Gastroesophageal sphincter (tissue), 4 donors: ENCODE data around the gene CDK18. TPM values are rescaled to one million over a fixed set of nuclear protein-coding genes. Genes with fewer than 3 reads are reported as not detected.

ENCODE experiments used
- ATAC-seq: fragments of 150-250 bp; one replicate; pipeline ENCODE4 v1.9.1; 2016; ENCODE audit warnings: mild to moderate bottlenecking, moderate library complexity
- H3K27ac ChIP-seq, 4 donors: fragments of 200-600 bp; sonication (generic) in 3 of 4; 1 replicate in 3 of 4; 2 replicates in 1 of 4; pipeline ENCODE4 v1.5.1; 2016 to 2019
- H3K27me3 ChIP-seq: fragments of 200-600 bp; sonication (generic); one replicate; pipeline ENCODE4 v1.5.1; 2019
- H3K36me3 ChIP-seq, 2 donors: fragments of 200-600 bp; sonication (generic); one replicate each; pipeline ENCODE4 v1.5.1; 2019; ENCODE audit warnings: control low read depth in 1 of 2
- H3K4me1 ChIP-seq, 3 donors: fragments of 200-600 bp; sonication (generic); 1 replicate in 2 of 3; 2 replicates in 1 of 3; pipeline ENCODE4 v1.5.1; 2016 to 2019; ENCODE audit warnings: control low read depth in 2 of 3
- H3K4me3 ChIP-seq, 2 donors: fragments of 200-600 bp; sonication (generic); one replicate each; pipeline ENCODE4 v1.5.1; 2019; ENCODE audit warnings: mild to moderate bottlenecking in 1 of 2, moderate library complexity in 1 of 2
- H3K9me3 ChIP-seq, 3 donors: fragments of 200-600 bp; sonication (generic); one replicate each; pipeline ENCODE4 v1.5.1; 2017 to 2019; ENCODE audit warnings: control low read depth in 2 of 3
- EP300 ChIP-seq: sonication (generic); formaldehyde crosslinking; IDR thresholded peaks from one replicate; pipeline ENCODE4 v1.6.1; 2017; ENCODE audit warnings: antibody characterized with exemption, mild to moderate bottlenecking
- POLR2A ChIP-seq, 2 donors: fragments of 450-650 bp; IDR thresholded peaks; one replicate each; pipeline ENCODE4 v1.6.1; 2017; ENCODE audit warnings: antibody characterized with exemption in 2 of 2, mild to moderate bottlenecking in 2 of 2, moderate library complexity in 1 of 2
- POLR2AphosphoS5 ChIP-seq: sonication (generic); formaldehyde crosslinking; IDR thresholded peaks from one replicate; pipeline ENCODE4 v1.6.1; 2017; ENCODE audit warnings: antibody characterized with exemption
- WGBS, 2 donors: methylation state at CpG; one replicate each; pipeline ENCODE4 v1.1.5; 2018; ENCODE audit warnings: low coverage in 1 of 2; 5-methylcytosine and 5-hydroxymethylcytosine counted together
- total RNA-seq, 4 donors: library from RNA; depleted of rRNA; stranded (reverse); fragments of >200 nt; gene quantifications; one replicate each; pipeline ENCODE4 v1.1.0, GENCODE V29; 2016
- TF ChIP-seq, protein P1 (sequence below), 4 experiments: fragments of 200-600 bp in 2 of 4; fragments of 450-650 bp in 2 of 4; sonication (generic) in 1 of 4; IDR thresholded peaks; one replicate each; pipeline ENCODE4 v1.5.1; 2017 to 2019; ENCODE audit warnings: antibody characterized with exemption in 4 of 4, mild to moderate bottlenecking in 2 of 4, moderate library complexity in 2 of 4

Gene CDK18
- total RNA-seq, 4 donors from 2014 or later: 5.1 to 13.7 (median 6.3) TPM

DNA sequence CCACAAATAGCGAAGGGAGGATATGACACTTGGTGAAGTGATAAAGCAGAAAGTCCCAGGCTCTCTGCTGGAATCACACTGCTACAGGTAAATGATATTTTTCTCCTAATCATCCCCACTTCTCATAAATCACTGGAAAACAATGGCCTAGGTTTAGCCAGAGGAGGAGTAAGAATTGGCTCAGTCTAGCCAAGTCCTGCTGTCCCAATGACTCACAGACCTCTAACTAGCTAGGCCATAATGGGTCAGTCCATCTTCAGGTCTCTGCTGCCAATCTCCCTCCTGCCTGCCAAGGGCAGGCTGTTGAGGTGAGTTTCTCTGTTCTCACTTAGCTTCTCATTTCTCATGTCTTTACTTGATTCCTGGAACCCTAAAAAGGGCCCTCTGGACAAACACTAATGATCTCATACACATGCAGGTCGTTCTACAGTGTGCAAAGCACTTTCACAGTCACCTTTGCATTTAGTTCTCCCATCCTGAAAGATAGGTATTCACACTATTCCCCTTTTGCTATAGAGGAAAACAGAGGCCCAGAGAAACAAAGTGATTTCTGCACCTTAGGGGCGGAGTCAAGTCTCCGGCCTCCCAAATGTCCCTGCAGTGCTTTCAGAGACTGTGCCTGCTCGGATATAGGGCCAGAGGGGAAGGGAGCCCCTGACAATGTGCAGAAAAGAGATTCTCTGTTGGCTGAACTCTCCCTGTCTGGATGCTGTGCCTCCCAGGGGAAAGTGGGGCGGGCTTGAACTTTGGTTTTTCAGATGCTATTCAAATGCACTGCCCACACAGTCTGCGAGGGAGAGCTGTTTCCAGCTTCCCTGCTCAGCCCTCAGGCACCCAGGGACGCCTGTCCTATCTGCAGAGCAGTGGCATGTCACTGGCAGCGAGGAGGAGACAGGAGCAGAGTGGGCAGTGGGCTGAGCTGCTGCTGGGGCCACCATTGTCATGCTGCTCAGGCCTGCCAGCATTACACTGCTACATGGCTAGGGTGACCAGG lies 3.9 kb upstream of the CDK18 start:
- Histone ChIP-seq H3K4me3 (no peak overlapping the region), H3K27ac (no peak overlapping the region), H3K27me3 (no peaks in the 10 kb centered on the region), H3K36me3 (no peaks in the 10 kb centered on the region), H3K4me1 (peaks cover 0 to 27% (median 6%) of the 10 kb centered on the region in 3 donors), H3K9me3 (no peaks in the 10 kb centered on the region)
- WGBS, 2 donors: 61 to 71% methylated on average over 4 to 5 of the region's 9 CpGs
- ATAC-seq: no peak
- TF ChIP-seq EP300: no peak
- TF ChIP-seq POLR2AphosphoS5: no peak
- no peak for TF ChIP-seq POLR2A (IDR thresholded peaks at IDR 0.05)
- TF ChIP-seq, protein P1, sequence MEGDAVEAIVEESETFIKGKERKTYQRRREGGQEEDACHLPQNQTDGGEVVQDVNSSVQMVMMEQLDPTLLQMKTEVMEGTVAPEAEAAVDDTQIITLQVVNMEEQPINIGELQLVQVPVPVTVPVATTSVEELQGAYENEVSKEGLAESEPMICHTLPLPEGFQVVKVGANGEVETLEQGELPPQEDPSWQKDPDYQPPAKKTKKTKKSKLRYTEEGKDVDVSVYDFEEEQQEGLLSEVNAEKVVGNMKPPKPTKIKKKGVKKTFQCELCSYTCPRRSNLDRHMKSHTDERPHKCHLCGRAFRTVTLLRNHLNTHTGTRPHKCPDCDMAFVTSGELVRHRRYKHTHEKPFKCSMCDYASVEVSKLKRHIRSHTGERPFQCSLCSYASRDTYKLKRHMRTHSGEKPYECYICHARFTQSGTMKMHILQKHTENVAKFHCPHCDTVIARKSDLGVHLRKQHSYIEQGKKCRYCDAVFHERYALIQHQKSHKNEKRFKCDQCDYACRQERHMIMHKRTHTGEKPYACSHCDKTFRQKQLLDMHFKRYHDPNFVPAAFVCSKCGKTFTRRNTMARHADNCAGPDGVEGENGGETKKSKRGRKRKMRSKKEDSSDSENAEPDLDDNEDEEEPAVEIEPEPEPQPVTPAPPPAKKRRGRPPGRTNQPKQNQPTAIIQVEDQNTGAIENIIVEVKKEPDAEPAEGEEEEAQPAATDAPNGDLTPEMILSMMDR (IDR thresholded peaks at IDR 0.05): no peak

DNA sequence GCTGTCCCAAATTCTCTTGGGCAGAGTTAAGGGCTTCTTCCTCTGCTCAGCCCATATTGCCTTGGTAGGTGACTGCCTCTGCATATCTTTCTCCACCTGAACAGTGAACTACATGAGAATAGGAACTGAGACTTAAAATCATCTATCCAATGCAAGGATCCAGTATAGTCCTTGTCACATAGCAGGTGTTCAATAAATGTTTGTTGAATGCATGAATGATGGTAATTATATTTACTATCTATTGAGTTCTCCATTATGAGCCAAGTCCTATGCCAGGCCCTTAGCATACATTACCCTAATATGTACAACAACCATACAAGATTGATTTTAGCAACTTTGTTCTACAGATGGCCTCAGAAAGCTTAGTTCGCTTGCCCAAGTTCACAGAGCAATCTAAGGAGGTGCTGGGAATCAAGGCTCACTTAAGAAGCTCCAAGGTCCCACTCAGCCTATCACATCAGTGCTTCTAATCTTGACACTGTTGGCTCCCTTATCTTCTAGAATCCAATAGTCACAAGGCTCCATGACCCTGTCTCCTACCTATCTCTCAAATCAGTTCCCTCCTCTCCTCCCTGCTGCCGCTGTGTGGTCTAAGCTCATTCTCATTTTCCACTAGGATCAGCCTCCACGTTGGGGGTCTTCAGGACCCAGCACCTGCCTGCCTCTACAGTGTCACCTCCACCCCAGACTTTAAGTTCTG lies 2.2 kb upstream of the CDK18 start:
- Histone ChIP-seq H3K9me3 (no peaks in the 10 kb centered on the region), H3K4me1 (peaks cover 0 to 34% (median 13%) of the 10 kb centered on the region in 3 donors), H3K36me3 (no peaks in the 10 kb centered on the region), H3K27me3 (no peaks in the 10 kb centered on the region), H3K4me3 (no peak overlapping the region), H3K27ac (no peak overlapping the region)
- ATAC-seq: no peak
- 78 to 92% methylated on average over 3 of the region's 3 CpGs for WGBS, 2 donors
- TF ChIP-seq EP300 (no peak), POLR2AphosphoS5 (no peak), POLR2A (IDR thresholded peaks at IDR 0.05) (no peak)
- TF ChIP-seq, protein P1 (IDR thresholded peaks at IDR 0.05): no peak

DNA sequence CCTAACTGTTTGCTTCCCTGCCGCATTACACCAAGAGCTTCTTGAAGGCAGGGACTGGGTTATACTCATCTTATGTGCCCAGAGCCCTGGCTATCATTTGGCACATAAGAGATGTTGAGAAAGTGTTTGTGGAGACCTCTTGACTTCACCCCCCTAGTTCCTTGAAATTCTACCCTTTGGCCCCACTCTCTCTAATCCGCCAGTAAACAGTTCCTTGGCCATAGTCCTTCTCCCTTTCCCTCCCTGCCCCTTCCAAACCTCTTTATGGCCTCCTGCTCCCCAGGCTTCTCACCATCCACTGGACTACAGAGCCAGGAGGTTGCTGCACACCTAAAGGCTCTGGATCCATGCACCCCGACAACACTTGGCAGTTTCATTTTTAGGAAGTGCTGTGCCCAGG lies 1.5 kb upstream of the CDK18 start:
- Histone ChIP-seq H3K4me1 (peaks cover 0 to 34% (median 13%) of the 10 kb centered on the region in 3 donors), H3K36me3 (no peaks in the 10 kb centered on the region), H3K9me3 (no peaks in the 10 kb centered on the region), H3K27me3 (no peaks in the 10 kb centered on the region), H3K27ac (no peak overlapping the region), H3K4me3 (no peak overlapping the region)
- no peak for TF ChIP-seq EP300
- ATAC-seq: no peak
- 75 to 76% methylated on average over 1 to 3 of the region's 3 CpGs for WGBS, 2 donors

DNA sequence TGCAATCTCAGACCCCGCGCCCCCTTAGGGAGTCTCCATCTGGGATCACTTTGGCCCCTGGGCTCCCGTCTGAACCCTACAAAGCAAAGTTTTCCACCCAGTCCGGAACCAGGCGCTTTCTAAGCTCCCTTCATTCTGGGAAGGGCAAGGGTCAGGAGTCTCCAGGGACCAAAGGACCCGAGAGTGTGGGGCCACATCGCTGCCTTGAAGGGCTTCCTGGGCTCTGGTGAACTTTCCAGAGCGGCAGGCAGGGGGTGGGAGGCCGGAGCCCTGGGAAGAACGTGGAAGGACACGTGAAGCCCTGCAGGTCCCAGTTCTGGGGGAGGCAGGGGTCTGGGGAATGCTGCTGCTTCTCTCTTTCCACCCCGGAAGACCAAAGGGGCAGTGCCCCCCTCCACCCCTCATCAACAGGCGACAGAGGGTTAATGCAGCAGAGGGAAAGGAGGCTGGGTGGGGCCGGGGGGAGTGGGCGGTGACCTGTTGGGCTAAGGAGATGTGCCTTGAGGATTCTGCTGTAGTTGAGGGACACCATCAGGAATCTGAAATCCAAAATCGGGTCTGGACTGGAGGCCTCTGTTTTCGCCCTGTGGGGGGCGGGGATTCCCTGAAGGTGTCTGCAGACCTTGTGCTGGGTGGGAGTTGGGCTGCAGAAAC lies 734 bp downstream of the CDK18 start:
- Histone ChIP-seq H3K27me3 (no peaks in the 10 kb centered on the region), H3K27ac (peak overlapping the region in 3 of 4 donors; percentile 66 to 81 (median 69)), H3K9me3 (no peaks in the 10 kb centered on the region), H3K4me1 (peaks cover 0 to 34% (median 13%) of the 10 kb centered on the region in 3 donors), H3K36me3 (no peaks in the 10 kb centered on the region), H3K4me3 (peak overlapping the region; percentile 40 to 69)
- TF ChIP-seq EP300 (no peak), POLR2A (IDR thresholded peaks at IDR 0.05) (no peak), POLR2AphosphoS5 (no peak)
- TF ChIP-seq, protein P1 (IDR thresholded peaks at IDR 0.05): no peak
- WGBS, 2 donors: 0 to 27% methylated on average over 5 to 6 of the region's 18 CpGs
- ATAC-seq: peak; percentile 10

DNA sequence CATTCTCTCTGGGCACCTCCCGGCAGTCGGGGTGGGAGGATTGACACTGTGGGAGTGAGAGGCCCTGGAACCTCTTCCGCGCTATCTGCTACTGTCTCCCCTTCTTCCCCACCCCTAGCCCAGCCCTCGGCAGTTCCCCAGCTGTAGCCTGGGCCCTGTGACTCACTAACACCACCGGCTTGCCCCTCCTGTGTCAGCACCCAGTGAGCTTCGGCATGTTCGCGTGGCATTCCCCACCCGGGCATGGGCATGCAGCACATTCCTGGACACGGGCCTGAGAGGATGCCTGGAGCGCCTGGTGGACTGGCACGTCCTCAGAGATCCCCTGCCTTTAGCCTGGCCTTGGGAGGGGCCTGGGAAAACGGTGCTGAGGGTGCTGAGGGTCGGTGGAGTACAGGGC lies 1.3 kb downstream of the CDK18 start:
- H3K4me3 ChIP-seq: peak overlapping the region in 1 of 2 donors; percentile 69
- peak; percentile 47 for TF ChIP-seq POLR2AphosphoS5
- TF ChIP-seq POLR2A (IDR thresholded peaks at IDR 0.05): no peak
- H3K9me3 ChIP-seq: no peaks in the 10 kb centered on the region
- 40 to 58% methylated on average over 2 to 4 of the region's 15 CpGs for WGBS, 2 donors
- peak overlapping the region in 3 of 4 donors; percentile 66 to 81 (median 69) for H3K27ac ChIP-seq
- peaks cover 0 to 32% (median 13%) of the 10 kb centered on the region in 3 donors for H3K4me1 ChIP-seq
- no peaks in the 10 kb centered on the region for H3K36me3 ChIP-seq
- H3K27me3 ChIP-seq: no peaks in the 10 kb centered on the region
- peak; percentile 74 for ATAC-seq
